Gastrocnemius medialis (tissue), 4 donors: Measurements from ENCODE around the gene APBB3. TPM values are rescaled to one million over a fixed set of nuclear protein-coding genes. Genes with fewer than 3 reads are reported as not detected.
A peak's percentile ranks its signal among the peaks of the same experiment; 100 is the strongest.
"Not testable (repeated sequence)": the region's sequence is repeated elsewhere in the genome, so short reads cannot be mapped to it uniquely, and the experiment has no call there.

ENCODE experiments used
- ATAC-seq, 2 donors: fragments of 150-250 bp; one replicate each; pipeline ENCODE4 v1.9.1; 2016
- DNase-seq, 2 donors: peaks; one replicate each; pipeline ENCODE4 v3.0.0-alpha.2; 2019
- H3K27ac ChIP-seq, 4 donors: fragments of 200-600 bp; sonication (generic); 1 replicate in 1 of 4; 2 replicates in 3 of 4; pipeline ENCODE4 v1.5.1; 2016 to 2018; ENCODE audit warnings: mild to moderate bottlenecking in 2 of 4, moderate library complexity in 1 of 4
- H3K27me3 ChIP-seq, 3 donors: fragments of 200-600 bp; sonication (generic) in 2 of 3; 1 replicate in 1 of 3; 2 replicates in 2 of 3; pipeline versions ENCODE4 v1.5.1 to v1.6.0; 2016 to 2019; ENCODE audit warnings: mild to moderate bottlenecking in 1 of 3, moderate library complexity in 1 of 3
- H3K36me3 ChIP-seq, 2 donors: fragments of 200-600 bp; sonication (generic) in 1 of 2; one replicate each; pipeline ENCODE4 v1.5.1; 2017 to 2018
- H3K4me1 ChIP-seq, 2 donors: fragments of 200-600 bp; sonication (generic) in 1 of 2; one replicate each; pipeline ENCODE4 v1.5.1; 2016 to 2017; ENCODE audit warnings: mild to moderate bottlenecking in 2 of 2
- H3K4me3 ChIP-seq, 4 donors: fragments of 200-600 bp; sonication (generic) in 3 of 4; 1 replicate in 1 of 4; 2 replicates in 3 of 4; pipeline ENCODE4 v1.5.1; 2016 to 2019; ENCODE audit warnings: mild to moderate bottlenecking in 2 of 4
- H3K9me3 ChIP-seq, 3 donors: fragments of 200-600 bp; sonication (generic) in 2 of 3; 1 replicate in 1 of 3; 2 replicates in 2 of 3; pipeline ENCODE4 v1.5.1; 2016 to 2019
- CTCF ChIP-seq, 5 experiments: fragments of 450-650 bp in 3 of 5; fragments of 200-600 bp in 2 of 5; sonication (generic) in 2 of 5; IDR thresholded peaks in 4 of 5; conservative IDR thresholded peaks in 1 of 5; 1 replicate in 4 of 5; 2 replicates in 1 of 5; pipeline ENCODE4 v1.5.1; 2016 to 2019; ENCODE audit warnings: antibody characterized with exemption in 5 of 5, mild to moderate bottlenecking in 3 of 5, moderate library complexity in 3 of 5
- POLR2A ChIP-seq, 2 donors: fragments of 450-650 bp; IDR thresholded peaks; one replicate each; pipeline ENCODE4 v1.6.1; 2017; ENCODE audit warnings: antibody characterized with exemption in 2 of 2, mild to moderate bottlenecking in 2 of 2, moderate library complexity in 2 of 2
- in situ Hi-C, 4 donors: fragments of 200-750 bp; cut with MboI; loops; one replicate each; pipeline versions ENCODE4 v1.15.0 to v1.8.0; 2017; ENCODE audit warnings: low sequenced_read_pairs in 4 of 4
- intact Hi-C: fragments of 100-400 bp; cut with DNase I; formaldehyde crosslinking; loops from one replicate; pipeline ENCODE4 v1.15.1; 2023; ENCODE audit warnings: low total_unique reads
- total RNA-seq, 4 donors: library from RNA; depleted of rRNA; stranded (reverse); fragments of >200 nt; gene quantifications; one replicate each; pipeline versions ENCODE4 v1.1.0 to v1.2.3, GENCODE V29; 2016

Gene APBB3
- total RNA-seq, 4 donors from 2014 or later = 4.1 to 12.5 (median 9.0) TPM

- ATAC-seq (no peak), DNase-seq (no peak)
- in situ Hi-C loops (no loop called here), intact Hi-C loops (no loop called here)
- Histone ChIP-seq H3K27me3 (no peaks in the 10 kb centered on the region), H3K36me3 (no peaks in the 10 kb centered on the region), H3K4me1 (peaks cover 17 to 24% of the 10 kb centered on the region in 2 donors), H3K4me3 (no peak overlapping the region), H3K27ac (no peak overlapping the region), H3K9me3 (no peaks in the 10 kb centered on the region)
- TF ChIP-seq CTCF (IDR thresholded peaks at IDR 0.05 in 4 of 5, conservative IDR thresholded peaks at IDR 0.05 in 1 of 5) (no peak), POLR2A (IDR thresholded peaks at IDR 0.05) (no peak)
Observed at GRCh38 chr5:140598836-140599235, 34.4 kb upstream of the APBB3 start.

- Histone ChIP-seq H3K27me3 (no peaks in the 10 kb centered on the region), H3K36me3 (no peaks in the 10 kb centered on the region), H3K9me3 (no peaks in the 10 kb centered on the region), H3K4me1 (peaks cover 17 to 24% of the 10 kb centered on the region in 2 donors), H3K4me3 (no peak overlapping the region), H3K27ac (peak overlapping the region; percentile 28 to 86 (median 68))
- intact Hi-C loops (no loop called here), in situ Hi-C loops (no loop called here)
- DNase-seq (peak; percentile 36 to 67), ATAC-seq (peak; percentile 76 to 84)
- TF ChIP-seq CTCF (IDR thresholded peaks at IDR 0.05 in 4 of 5, conservative IDR thresholded peaks at IDR 0.05 in 1 of 5) (no peak), POLR2A (IDR thresholded peaks at IDR 0.05) (no peak)
Observed at GRCh38 chr5:140596321-140596741, 31.9 kb upstream of the APBB3 start.

GRCh38 chr5:140595538-140596300, 31.3 kb upstream of the APBB3 start:
- DNase-seq = peak; percentile 35 to 71
- in situ Hi-C loops (no loop called here), intact Hi-C loops (no loop called here)
- H3K36me3 ChIP-seq = no peaks in the 10 kb centered on the region
- H3K27me3 ChIP-seq = no peaks in the 10 kb centered on the region
- peak; percentile 80 to 94 for ATAC-seq
- peaks cover 17 to 24% of the 10 kb centered on the region in 2 donors for H3K4me1 ChIP-seq
- peak overlapping the region; percentile 28 to 86 (median 68) for H3K27ac ChIP-seq
- H3K9me3 ChIP-seq = no peaks in the 10 kb centered on the region
- TF ChIP-seq POLR2A (IDR thresholded peaks at IDR 0.05) = no peak
- TF ChIP-seq CTCF (IDR thresholded peaks at IDR 0.05 in 4 of 5, conservative IDR thresholded peaks at IDR 0.05 in 1 of 5) = no peak
- H3K4me3 ChIP-seq = peak overlapping the region in 1 of 4 donors; percentile 17

- H3K9me3 ChIP-seq = no peaks in the 10 kb centered on the region
- H3K27ac ChIP-seq = no peak overlapping the region
- peaks cover 18 to 24% of the 10 kb centered on the region in 2 donors for H3K4me1 ChIP-seq
- in situ Hi-C loops = no loop called here
- no peak for DNase-seq
- H3K36me3 ChIP-seq = no peaks in the 10 kb centered on the region
- H3K27me3 ChIP-seq = no peaks in the 10 kb centered on the region
- intact Hi-C loops = no loop called here
- no peak for ATAC-seq
- no peak overlapping the region for H3K4me3 ChIP-seq
- TF ChIP-seq POLR2A (IDR thresholded peaks at IDR 0.05) (no peak), CTCF (IDR thresholded peaks at IDR 0.05 in 4 of 5, conservative IDR thresholded peaks at IDR 0.05 in 1 of 5) (no peak)
Observed at GRCh38 chr5:140594169-140594568, 29.8 kb upstream of the APBB3 start.

- H3K27ac ChIP-seq, H3K36me3 ChIP-seq, H3K4me3 ChIP-seq, H3K9me3 ChIP-seq, DNase-seq, intact Hi-C loops, ATAC-seq, in situ Hi-C loops, H3K27me3 ChIP-seq: not testable (repeated sequence)
- peaks cover 29 to 32% of the 10 kb centered on the region in 2 donors for H3K4me1 ChIP-seq
Observed at GRCh38 chr5:140593070-140593469, 28.7 kb upstream of the APBB3 start.
